Suprapubic skin (tissue), 3 donors: ENCODE data around the gene GOLPH3.

Experiments
- CTCF ChIP-seq, 2 donors: fragments of 200-600 bp in 1 of 2; fragments of 450-650 bp in 1 of 2; sonication (generic) in 1 of 2; IDR thresholded peaks; one replicate each; pipeline ENCODE4 v1.5.1; 2016 to 2019; ENCODE audit warnings: antibody characterized with exemption in 2 of 2, mild to moderate bottlenecking in 1 of 2, moderate library complexity in 1 of 2
- POLR2A ChIP-seq, 2 donors: fragments of 450-650 bp; IDR thresholded peaks; one replicate each; pipeline ENCODE4 v1.6.1; 2017; ENCODE audit warnings: antibody characterized with exemption in 2 of 2, mild to moderate bottlenecking in 2 of 2, moderate library complexity in 2 of 2

DNA sequence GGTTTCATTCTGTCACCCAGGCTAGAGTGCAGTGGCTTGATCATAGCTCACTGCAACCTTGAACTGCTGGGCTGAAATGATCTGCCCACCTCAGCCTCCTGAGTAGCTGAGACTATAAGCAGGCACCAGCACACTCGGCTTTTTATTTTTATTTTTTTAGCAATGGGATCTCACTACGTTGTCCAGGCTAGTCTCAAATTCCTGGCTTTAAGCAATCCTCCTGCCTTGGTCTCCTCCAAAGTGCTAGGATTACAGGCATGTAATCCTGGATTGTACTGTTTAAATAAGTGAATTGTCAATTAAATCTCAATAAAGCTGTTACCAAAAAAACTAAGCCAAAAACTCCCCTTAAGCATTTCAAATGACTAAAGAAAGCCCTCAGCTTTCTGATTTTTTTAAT is 18.9 kb downstream of the GOLPH3 start:
- TF ChIP-seq CTCF (IDR thresholded peaks at IDR 0.05), result no peak
- no peak for TF ChIP-seq POLR2A (IDR thresholded peaks at IDR 0.05)
